Nephron (organoid): Measurements from ENCODE around the gene PCBP3.

ENCODE experiments used
- H3K27ac Mint-ChIP-seq, 3 experiments: 2 replicates each; pipeline ENCODE4 v1.8.0; 2020; ENCODE audit warnings: mixed read lengths in 3 of 3, mild to moderate bottlenecking in 2 of 3, moderate library complexity in 1 of 3
- H3K27me3 Mint-ChIP-seq: 2 replicates; pipeline ENCODE4 v1.8.0; 2021; ENCODE audit warnings: low read depth, mild to moderate bottlenecking, moderate library complexity, mixed read lengths
- H3K36me3 Mint-ChIP-seq: 2 replicates; pipeline ENCODE4 v1.8.0; 2020; ENCODE audit warnings: low read depth, mixed read lengths
- H3K4me1 Mint-ChIP-seq: 2 replicates; pipeline ENCODE4 v1.8.0; 2020; ENCODE audit warnings: mixed read lengths
- H3K4me3 Mint-ChIP-seq, 3 experiments: 2 replicates each; pipeline ENCODE4 v1.8.0; 2020; ENCODE audit warnings: mild to moderate bottlenecking in 3 of 3, mixed read lengths in 3 of 3, moderate library complexity in 2 of 3
- H3K9me3 Mint-ChIP-seq: 2 replicates; pipeline ENCODE4 v1.8.0; 2020; ENCODE audit warnings: mixed read lengths
- TF ChIP-seq, protein P1 (sequence below), 3 experiments: fragments of 200-600 bp; sonication (generic); IDR thresholded peaks; one replicate each; pipeline ENCODE4 v1.5.0; 2021; ENCODE audit warnings: antibody characterized with exemption in 3 of 3; ENCODE audit not compliant: unreplicated experiment in 3 of 3

Gene PCBP3

DNA sequence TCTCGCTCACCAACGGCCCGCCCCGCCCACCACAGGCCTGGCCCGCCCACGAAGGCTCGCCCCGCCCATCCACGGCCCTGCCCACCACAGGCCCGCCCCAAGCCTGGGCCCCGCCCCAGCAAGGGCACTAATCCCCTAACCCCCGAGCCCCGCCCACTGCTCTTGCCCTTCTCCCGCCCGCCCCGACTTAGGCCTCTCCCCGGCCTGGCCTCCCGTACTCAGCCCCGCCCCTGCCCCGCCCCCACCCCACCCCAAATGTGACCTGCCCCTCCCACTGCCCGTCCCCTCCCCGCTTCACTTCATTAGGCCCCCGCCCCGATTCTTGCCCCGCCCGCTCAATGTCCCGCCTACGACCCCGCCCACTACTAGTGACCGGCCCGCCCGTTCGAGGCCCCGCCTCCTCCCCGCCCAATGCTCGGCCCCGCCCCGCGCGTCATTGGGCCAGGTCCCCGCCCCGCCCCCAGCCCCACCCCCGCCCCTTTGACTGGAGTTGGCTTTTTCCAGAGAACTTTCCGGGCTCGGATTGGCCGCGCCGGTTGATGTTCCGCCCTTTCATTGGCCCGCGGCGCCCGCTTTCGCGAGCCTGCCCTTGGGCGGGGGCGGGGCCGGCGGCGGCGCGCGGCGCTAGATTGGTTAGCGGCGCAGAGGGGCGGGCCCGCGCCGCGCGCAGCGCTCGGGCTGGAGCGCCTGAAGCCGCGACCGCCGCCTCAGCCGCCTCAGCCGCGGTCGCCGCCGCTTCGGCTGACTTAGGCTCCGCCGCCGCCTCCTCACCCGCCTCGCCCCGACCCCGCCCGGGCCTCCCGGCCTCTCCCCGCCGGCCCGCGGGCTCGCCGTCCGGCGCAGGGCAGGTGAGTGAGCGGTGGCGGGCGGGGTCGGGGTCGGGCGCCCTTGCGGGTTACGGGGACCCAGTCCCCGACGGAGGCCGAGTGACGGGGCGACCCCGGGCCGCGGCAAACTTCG, at the start of gene PCBP3:
Gene PCBP3, plus strand, starts transcription at position 705 of the 960 bp plus-strand sequence. CDS start 206,361 bp downstream, outside the sequence.
- H3K36me3 Mint-ChIP-seq: no peaks in the 10 kb centered on the region
- H3K27ac Mint-ChIP-seq: no peak within 1 kb of the TSS
- H3K9me3 Mint-ChIP-seq: peaks cover 8% of the 10 kb centered on the region
- TF ChIP-seq, protein P1, sequence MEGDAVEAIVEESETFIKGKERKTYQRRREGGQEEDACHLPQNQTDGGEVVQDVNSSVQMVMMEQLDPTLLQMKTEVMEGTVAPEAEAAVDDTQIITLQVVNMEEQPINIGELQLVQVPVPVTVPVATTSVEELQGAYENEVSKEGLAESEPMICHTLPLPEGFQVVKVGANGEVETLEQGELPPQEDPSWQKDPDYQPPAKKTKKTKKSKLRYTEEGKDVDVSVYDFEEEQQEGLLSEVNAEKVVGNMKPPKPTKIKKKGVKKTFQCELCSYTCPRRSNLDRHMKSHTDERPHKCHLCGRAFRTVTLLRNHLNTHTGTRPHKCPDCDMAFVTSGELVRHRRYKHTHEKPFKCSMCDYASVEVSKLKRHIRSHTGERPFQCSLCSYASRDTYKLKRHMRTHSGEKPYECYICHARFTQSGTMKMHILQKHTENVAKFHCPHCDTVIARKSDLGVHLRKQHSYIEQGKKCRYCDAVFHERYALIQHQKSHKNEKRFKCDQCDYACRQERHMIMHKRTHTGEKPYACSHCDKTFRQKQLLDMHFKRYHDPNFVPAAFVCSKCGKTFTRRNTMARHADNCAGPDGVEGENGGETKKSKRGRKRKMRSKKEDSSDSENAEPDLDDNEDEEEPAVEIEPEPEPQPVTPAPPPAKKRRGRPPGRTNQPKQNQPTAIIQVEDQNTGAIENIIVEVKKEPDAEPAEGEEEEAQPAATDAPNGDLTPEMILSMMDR (IDR thresholded peaks at IDR 0.05; ENCODE audit: unreplicated experiment in 3 of 3): no peak
- H3K4me1 Mint-ChIP-seq: peaks cover 5% of the 10 kb centered on the region
- peak within 1 kb of the TSS; percentile 79 to 89 (median 86) for H3K4me3 Mint-ChIP-seq
- H3K27me3 Mint-ChIP-seq: peaks cover 43% of the 10 kb centered on the region

DNA sequence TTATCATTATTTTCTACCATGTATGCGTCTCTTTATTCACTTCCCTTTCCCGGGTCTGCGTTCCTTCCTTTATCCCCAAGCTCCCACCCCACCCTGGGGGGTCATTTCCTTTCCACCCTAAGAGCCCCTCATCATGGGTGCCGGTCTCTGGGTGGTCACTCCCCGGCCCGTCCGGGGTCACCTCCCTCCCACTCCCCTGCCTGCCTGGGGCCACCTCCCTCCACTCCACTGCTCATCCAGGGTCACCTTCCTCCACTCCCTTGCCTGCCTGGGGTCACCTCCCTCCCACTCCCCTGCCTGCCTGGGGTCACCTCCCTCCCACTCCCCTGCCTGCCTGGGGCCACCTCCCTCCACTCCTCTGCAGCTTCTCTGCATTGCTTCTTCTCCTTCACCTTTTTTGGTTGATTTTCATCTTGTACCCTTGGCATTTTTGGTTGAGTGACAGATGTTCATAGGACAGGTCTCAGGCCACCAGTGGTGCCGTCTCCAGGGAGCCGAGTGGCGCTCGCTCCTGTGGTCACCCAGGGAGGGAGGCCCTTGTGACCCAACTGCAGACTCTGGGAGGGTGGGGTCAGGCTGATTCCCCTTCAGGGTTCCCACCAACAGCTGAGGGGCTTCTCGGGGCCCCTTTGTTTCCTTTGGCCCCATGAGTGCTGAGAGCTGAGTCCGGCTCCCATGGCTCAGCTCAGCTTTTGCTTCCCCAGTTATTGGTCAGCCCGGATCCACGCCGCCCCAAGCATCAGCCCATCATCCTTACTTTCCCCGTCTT, 48.6 kb upstream of the PCBP3 start:
- Mint-ChIP-seq H3K27ac (no peak overlapping the region), H3K4me1 (no peaks in the 10 kb centered on the region), H3K36me3 (no peaks in the 10 kb centered on the region), H3K27me3 (peaks cover 31% of the 10 kb centered on the region), H3K9me3 (peaks cover 3% of the 10 kb centered on the region), H3K4me3 (no peak overlapping the region)
- TF ChIP-seq, protein P1 (IDR thresholded peaks at IDR 0.05; ENCODE audit: unreplicated experiment in 3 of 3): no peak

DNA sequence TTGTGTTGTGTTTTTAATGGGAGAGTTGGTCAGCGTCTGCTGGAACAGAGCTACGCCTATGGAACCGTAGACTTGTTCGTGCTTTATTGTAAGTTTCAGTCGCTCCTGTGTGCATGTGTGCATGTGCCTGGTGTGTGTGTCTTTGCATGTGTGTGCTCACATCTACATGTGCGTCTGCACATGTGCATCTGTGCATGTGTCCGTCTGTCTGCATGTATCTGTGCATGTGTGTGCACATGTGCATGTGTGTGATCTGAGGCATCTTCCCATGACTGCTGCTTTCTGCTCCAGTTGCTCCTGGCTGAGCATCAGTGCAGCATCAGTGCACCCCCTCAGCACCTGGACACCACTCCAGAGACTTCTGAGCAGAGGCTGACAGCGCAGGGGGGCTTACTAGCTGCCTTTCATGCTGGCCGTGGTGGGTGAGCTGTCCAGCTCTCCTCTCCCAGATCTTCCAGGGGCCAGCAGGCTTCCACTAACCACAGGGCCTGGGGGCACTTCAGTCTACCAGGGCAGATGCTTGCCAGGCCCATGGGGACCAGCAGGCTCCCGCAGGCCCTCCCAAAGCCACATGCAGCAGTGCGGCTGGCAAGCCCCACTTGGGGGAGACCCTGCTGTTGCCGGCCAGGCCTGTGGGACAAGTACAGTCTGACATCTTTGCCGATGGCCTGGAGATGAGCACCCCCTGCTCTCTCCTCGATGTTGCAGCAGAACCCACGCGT, 47.8 kb upstream of the PCBP3 start:
- Mint-ChIP-seq H3K4me1 (no peaks in the 10 kb centered on the region), H3K27ac (no peak overlapping the region), H3K9me3 (peaks cover 3% of the 10 kb centered on the region), H3K27me3 (peaks cover 35% of the 10 kb centered on the region), H3K36me3 (no peaks in the 10 kb centered on the region), H3K4me3 (no peak overlapping the region)
- TF ChIP-seq, protein P1 (IDR thresholded peaks at IDR 0.05; ENCODE audit: unreplicated experiment in 3 of 3): no peak

DNA sequence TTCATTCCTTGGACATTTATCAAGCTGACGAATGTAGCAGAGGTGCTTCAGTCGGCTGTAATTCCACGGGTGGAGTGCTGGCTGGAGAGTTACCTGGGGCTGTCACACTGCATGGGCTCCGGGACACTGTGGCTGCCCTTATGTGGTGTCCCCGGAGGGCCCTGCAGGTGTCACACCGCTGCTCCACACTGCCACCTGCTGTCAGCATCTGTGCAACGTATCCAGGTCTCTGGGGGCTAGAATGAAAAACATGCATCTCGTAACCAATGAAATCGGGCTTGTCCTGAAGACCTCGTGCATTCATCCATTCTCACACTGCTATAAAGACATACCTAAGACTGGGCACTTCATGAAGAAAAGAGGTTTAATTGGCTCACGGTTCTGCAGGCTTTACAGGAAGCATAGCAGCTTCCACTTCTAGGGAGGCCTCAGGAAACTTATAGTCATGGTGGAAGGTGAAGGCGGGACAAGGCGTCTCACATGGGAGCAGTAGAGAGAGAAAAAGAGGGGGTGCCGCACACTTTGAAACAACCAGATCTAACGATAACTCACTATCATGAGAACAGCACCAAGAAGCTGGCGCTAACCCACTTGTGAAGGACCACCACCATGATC, 46.7 kb upstream of the PCBP3 start:
- Mint-ChIP-seq H3K27ac (no peak overlapping the region), H3K27me3 (peaks cover 35% of the 10 kb centered on the region), H3K9me3 (peaks cover 3% of the 10 kb centered on the region), H3K36me3 (no peaks in the 10 kb centered on the region), H3K4me3 (no peak overlapping the region), H3K4me1 (no peaks in the 10 kb centered on the region)
- TF ChIP-seq, protein P1 (IDR thresholded peaks at IDR 0.05; ENCODE audit: unreplicated experiment in 3 of 3): peak; percentile 63 to 69 (median 65)

DNA sequence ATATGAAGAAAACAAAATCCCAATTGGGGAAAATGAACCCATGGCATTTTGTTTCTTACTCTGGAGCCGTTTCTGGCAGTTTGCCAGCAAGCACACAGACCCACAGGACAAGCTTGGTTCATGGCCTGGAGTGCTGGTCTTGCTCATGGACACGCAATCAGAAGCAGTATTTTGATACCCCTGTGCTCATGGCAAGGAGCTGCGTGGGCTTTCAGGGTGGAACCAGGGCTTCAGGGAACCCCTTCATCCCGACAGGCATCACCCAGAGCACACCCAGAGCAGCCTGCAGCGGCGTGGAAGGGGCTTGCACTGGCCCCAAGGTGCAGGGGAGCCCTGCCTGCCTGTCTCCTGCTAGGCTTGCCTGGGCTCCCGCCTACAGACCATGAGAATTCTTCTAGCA, 45.4 kb upstream of the PCBP3 start:
- Mint-ChIP-seq H3K9me3 (peaks cover 6% of the 10 kb centered on the region), H3K4me3 (no peak overlapping the region), H3K4me1 (no peaks in the 10 kb centered on the region), H3K27me3 (peaks cover 32% of the 10 kb centered on the region), H3K27ac (no peak overlapping the region), H3K36me3 (no peaks in the 10 kb centered on the region)
- TF ChIP-seq, protein P1 (IDR thresholded peaks at IDR 0.05; ENCODE audit: unreplicated experiment in 3 of 3): no peak
